K562 (cell line): ENCODE data around the gene CRYZ. TPM values are rescaled to one million over a fixed set of nuclear protein-coding genes. Genes with fewer than 3 reads are reported as not detected.
A peak's percentile ranks its signal among the peaks of the same experiment; 100 is the strongest.

Source experiments
- C11orf30 ChIP-seq: fragments of 450-650 bp; IDR thresholded peaks from 2 replicates; pipeline ENCODE4 v1.6.1; 2016; ENCODE audit warnings: low read depth, mild to moderate bottlenecking
- FOXM1 ChIP-seq, 2 experiments: fragments of 450-650 bp in 1 of 2; sonication (generic) in 1 of 2; formaldehyde crosslinking in 1 of 2; IDR thresholded peaks; 2 replicates each; pipeline versions ENCODE4 v1.6.1 to v1.9.0; 2017 to 2022; ENCODE audit warnings: low read depth in 2 of 2, mild to moderate bottlenecking in 2 of 2, missing genetic modification reagents in 1 of 2, moderate library complexity in 1 of 2
- KAT7 ChIP-seq: sonication (generic); formaldehyde crosslinking; IDR thresholded peaks from 2 replicates; pipeline ENCODE4 v1.8.0; 2022; ENCODE audit warnings: missing genetic modification reagents, mild to moderate bottlenecking, borderline replicate concordance
- MAFG ChIP-seq: fragments of 450-650 bp; conservative IDR thresholded peaks from 2 replicates; pipeline ENCODE4 v1.6.1; 2016; ENCODE audit warnings: missing genetic modification characterization, missing compliant biosample characterization
- NFE2 ChIP-seq: IDR thresholded peaks from 2 replicates; pipeline ENCODE4 v1.6.1; 2014; ENCODE audit warnings: antibody characterized with exemption, low read depth
- PREB ChIP-seq: sonication (generic); formaldehyde crosslinking; IDR thresholded peaks from 2 replicates; pipeline ENCODE4 v1.8.1; 2023; ENCODE audit warnings: mild to moderate bottlenecking, missing genetic modification reagents
- RBM34 ChIP-seq: fragments of 200-400 bp; formaldehyde crosslinking; IDR thresholded peaks from 2 replicates; pipeline ENCODE4 v1.6.1; 2018; ENCODE audit warnings: low read length, borderline replicate concordance; ENCODE audit not compliant: insufficient read depth
- SMARCC2 ChIP-seq: fragments of 450-650 bp; IDR thresholded peaks from 2 replicates; pipeline ENCODE4 v1.6.1; 2017; ENCODE audit warnings: antibody characterized with exemption, moderate library complexity, mild to moderate bottlenecking, low read depth
- TARDBP ChIP-seq: fragments of 450-650 bp; IDR thresholded peaks from 2 replicates; pipeline ENCODE4 v1.6.1; 2016
- TGIF2 ChIP-seq: sonication (generic); formaldehyde crosslinking; IDR thresholded peaks from 2 replicates; pipeline ENCODE4 v1.8.1; 2022; ENCODE audit warnings: mild to moderate bottlenecking, missing genetic modification reagents, moderate library complexity
- TSHZ1 ChIP-seq: fragments of 250-450 bp; sonication (Bioruptor Pico); IDR thresholded peaks from 2 replicates; pipeline ENCODE4 v1.4.0; 2020; ENCODE audit warnings: mild to moderate bottlenecking, moderate library complexity
- ZBTB49 ChIP-seq: sonication (generic); formaldehyde crosslinking; IDR thresholded peaks from 2 replicates; pipeline ENCODE4 v1.8.0; 2022; ENCODE audit warnings: missing genetic modification reagents, mild to moderate bottlenecking, borderline replicate concordance
- ZNF165 ChIP-seq: fragments of 250-450 bp; sonication (Bioruptor Pico); IDR thresholded peaks from 2 replicates; pipeline ENCODE4 v1.4.0; 2020; ENCODE audit warnings: borderline replicate concordance
- polyA plus RNA-seq, 8 experiments: library from polyadenylated mRNA; depleted of rRNA in 4 of 8; stranded (reverse) in 5 of 8; unstranded in 3 of 8; fragments of >200 nt; fragmentation: Nextera tagmentation in 2 of 8; fragmentation: Illumina TruSeq in 1 of 8; extraction: Ambion mirVana in 2 of 8; extraction: Trizol in 1 of 8; gene quantifications; 2 replicates each; pipeline versions ENCODE4 v1.2.1 to v1.2.3, GENCODE V29; 2011 to 2014; ENCODE audit warnings: inconsistent platforms in 1 of 8, missing spikeins in 1 of 8
- total RNA-seq, 7 experiments: library from RNA; depleted of rRNA in 6 of 7; stranded (reverse); fragments of >200 nt in 6 of 7; fragmentation: Illumina TruSeq in 2 of 7; extraction: Trizol in 2 of 7; gene quantifications; 2 replicates each; pipeline versions ENCODE4 v1.2.1 to v1.2.3, GENCODE V29; 2011 to 2021; ENCODE audit warnings: low replicate concordance in 1 of 7
- TF ChIP-seq, protein P1 (sequence below), 2 experiments: IDR thresholded peaks in 1 of 2; conservative IDR thresholded peaks in 1 of 2; 2 replicates each; pipeline ENCODE4 v1.6.1; 2016; ENCODE audit warnings: low read depth in 2 of 2, mild to moderate bottlenecking in 1 of 2, missing compliant biosample characterization in 1 of 2, missing genetic modification characterization in 1 of 2, moderate library complexity in 1 of 2

Gene CRYZ
- total and polyA plus RNA-seq, 9 of the 15 experiments (the other 6 are each of a cell fraction or from before 2014, with no cell fraction given) = 51.7 to 179 (median 81.4) TPM

DNA sequence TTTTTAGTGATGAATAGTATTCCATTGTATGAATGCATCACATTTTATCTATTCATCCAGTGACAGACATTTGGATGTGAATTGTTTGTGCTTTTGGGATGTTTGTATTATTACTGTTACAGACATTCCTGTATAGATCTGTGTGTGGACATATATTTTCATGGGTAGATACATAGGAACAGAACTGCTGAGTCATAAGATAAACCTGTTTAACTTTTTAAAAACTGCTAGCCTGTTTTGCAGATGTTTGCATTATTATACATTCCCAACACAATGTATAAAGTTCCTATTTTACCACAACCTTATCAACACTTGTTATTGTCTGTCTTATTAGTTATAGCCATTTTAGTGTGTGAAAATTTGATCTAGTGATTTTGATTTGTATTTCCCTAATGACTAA lies 46.9 kb upstream of the CRYZ start (continued):
- TF ChIP-seq ZBTB49 (CRISPR knock-in tag) (no peak), TSHZ1 (CRISPR knock-in tag) (no peak), MAFG (tag) (peak; percentile 77), SMARCC2 (no peak), KAT7 (CRISPR knock-in tag) (no peak), TGIF2 (CRISPR knock-in tag) (no peak), C11orf30 (peak; percentile 75), RBM34 (no peak), ZNF165 (no peak), PREB (no peak), FOXM1 (IDR thresholded peaks at IDR 0.05; ENCODE audit: low read depth) (no peak), FOXM1 (CRISPR knock-in tag; IDR thresholded peaks at IDR 0.05; ENCODE audit: low read depth) (no peak), NFE2 (peak; percentile 44; the same call in 1 of the 2 replicates), TARDBP (no peak)
- TF ChIP-seq, protein P1, sequence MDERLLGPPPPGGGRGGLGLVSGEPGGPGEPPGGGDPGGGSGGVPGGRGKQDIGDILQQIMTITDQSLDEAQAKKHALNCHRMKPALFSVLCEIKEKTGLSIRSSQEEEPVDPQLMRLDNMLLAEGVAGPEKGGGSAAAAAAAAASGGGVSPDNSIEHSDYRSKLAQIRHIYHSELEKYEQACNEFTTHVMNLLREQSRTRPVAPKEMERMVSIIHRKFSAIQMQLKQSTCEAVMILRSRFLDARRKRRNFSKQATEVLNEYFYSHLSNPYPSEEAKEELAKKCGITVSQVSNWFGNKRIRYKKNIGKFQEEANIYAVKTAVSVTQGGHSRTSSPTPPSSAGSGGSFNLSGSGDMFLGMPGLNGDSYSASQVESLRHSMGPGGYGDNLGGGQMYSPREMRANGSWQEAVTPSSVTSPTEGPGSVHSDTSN (CRISPR knock-in tag; IDR thresholded peaks at IDR 0.05; ENCODE audit: low read depth) = no peak
- TF ChIP-seq, protein P1 (tag; conservative IDR thresholded peaks at IDR 0.05; ENCODE audit: low read depth) = no peak
- TF ChIP-seq, all 486 proteins: peak for 7
